ENCODE results near the gene ARHGEF9. TPM values are rescaled to one million over a fixed set of nuclear protein-coding genes. Genes with fewer than 3 reads are reported as not detected.

ARHGEF9 gene
- total and polyA plus RNA-seq, 10 of the 15 experiments (the other 5 are each of a cell fraction or from before 2014, with no cell fraction given): 3.2 to 25.2 (median 14.3) TPM

DNA sequence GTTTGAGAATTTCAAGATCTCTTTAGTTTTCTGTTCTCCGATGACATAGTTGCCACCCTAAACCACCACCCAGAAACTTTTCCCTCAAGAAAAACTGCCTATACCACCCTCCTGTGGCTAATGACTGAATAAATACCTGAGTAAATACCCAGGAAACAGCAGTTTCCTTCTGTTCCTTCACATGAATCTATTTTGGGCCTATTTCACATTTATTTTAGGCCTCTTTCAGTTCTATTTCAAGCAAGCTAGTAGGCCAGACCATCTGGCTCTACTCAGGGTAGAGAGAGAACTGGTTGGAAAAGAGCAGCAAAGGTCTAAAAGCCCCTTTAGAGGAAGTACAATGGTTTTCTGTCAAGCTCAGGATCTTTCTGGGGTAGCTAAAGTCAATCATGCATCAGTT lies 23.4 kb downstream of the ARHGEF9 start:
- FAIRE-seq (peak; percentile 65), ATAC-seq (peak; percentile 81), DNase-seq (ENCODE audit: low read depth, low spot score) (peak; percentile 34)
- Histone ChIP-seq H2AFZ (ENCODE audit: control insufficient read depth, low read depth, low read length) (no peak overlapping the region), H3K9me3 (replicated peaks; ENCODE audit: control insufficient read depth, insufficient read depth, low read length) (no peaks in the 10 kb centered on the region), H3K4me2 (ENCODE audit: control insufficient read depth, insufficient read depth) (peak overlapping the region; percentile 30), H3K27ac (ENCODE audit: control insufficient read depth, insufficient read depth) (no peak overlapping the region), H3K79me2 (ENCODE audit: control insufficient read depth, insufficient read depth, low read length) (no peaks in the 10 kb centered on the region), H3K9ac (ENCODE audit: control insufficient read depth, insufficient read depth, low read length) (no peak overlapping the region), H3K4me3 (no peak overlapping the region), H3K36me3 (ENCODE audit: control insufficient read depth in 2 of 2, insufficient read depth in 2 of 2, low read length in 1 of 2) (no peaks in the 10 kb centered on the region), H3K4me1 (ENCODE audit: control insufficient read depth, insufficient read depth, low read length) (peaks cover 8% of the 10 kb centered on the region; the same call in 1 of the 2 replicates), H4K20me1 (ENCODE audit: control insufficient read depth, insufficient read depth) (no peaks in the 10 kb centered on the region), H3K27me3 (replicated peaks in 1 of 2; ENCODE audit: control insufficient read depth in 2 of 2, insufficient read depth in 2 of 2, low read length in 1 of 2) (no peaks in the 10 kb centered on the region)
- CTCF ChIA-PET: interaction anchor here (0.6 to 2.2 kb wide), 10 partner anchors 9 to 667 kb away, joined by 3 to 10 read pairs (median 3); no protein-coding TSS in a partner anchor
- SMC1A ChIA-PET (ENCODE audit: uncharacterized antibody, unreplicated experiment): interaction anchor here (0.7 to 2.3 kb wide), 9 partner anchors 9 to 245 kb away, joined by 3 to 6 read pairs (median 3); no protein-coding TSS in a partner anchor
- in situ Hi-C loops (cut with MboI): loop anchor here (5.0 kb wide), 1 partner anchor 409 kb away; the partner anchor contains the start of gene SPIN4
- 22% methylated on average over 1 of the region's 1 CpG for WGBS (ENCODE audit: insufficient coverage, insufficient replicate concordance, low lambda C conversion rate, missing lambda C conversion rate)
- RAD21 ChIA-PET (ENCODE audit: unreplicated experiment): interaction anchor here (1.0 to 1.3 kb wide), 2 partner anchors 8 to 32 kb away, joined by 3 to 4 read pairs; no protein-coding TSS in a partner anchor
- BruUV-seq (replicated peaks): no TSS peak
- POLR2A ChIA-PET: interaction anchor here (1.6 kb wide), 1 partner anchor 14 kb away, joined by 6 read pairs; no protein-coding TSS in a partner anchor
- intact Hi-C loops (cut with micrococcal nuclease; ENCODE audit: unreplicated experiment): no loop called here
- no peak for TF ChIP-seq FOXK2 (IDR thresholded peaks at IDR 0.05)
- TF ChIP-seq RELB (IDR thresholded peaks at IDR 0.05; ENCODE audit: low read depth): peak; percentile 36; the same call in 1 of the 2 replicates
- TF ChIP-seq EED (IDR thresholded peaks at IDR 0.05; ENCODE audit: low read depth): peak; percentile 90
- TF ChIP-seq, protein P1, sequence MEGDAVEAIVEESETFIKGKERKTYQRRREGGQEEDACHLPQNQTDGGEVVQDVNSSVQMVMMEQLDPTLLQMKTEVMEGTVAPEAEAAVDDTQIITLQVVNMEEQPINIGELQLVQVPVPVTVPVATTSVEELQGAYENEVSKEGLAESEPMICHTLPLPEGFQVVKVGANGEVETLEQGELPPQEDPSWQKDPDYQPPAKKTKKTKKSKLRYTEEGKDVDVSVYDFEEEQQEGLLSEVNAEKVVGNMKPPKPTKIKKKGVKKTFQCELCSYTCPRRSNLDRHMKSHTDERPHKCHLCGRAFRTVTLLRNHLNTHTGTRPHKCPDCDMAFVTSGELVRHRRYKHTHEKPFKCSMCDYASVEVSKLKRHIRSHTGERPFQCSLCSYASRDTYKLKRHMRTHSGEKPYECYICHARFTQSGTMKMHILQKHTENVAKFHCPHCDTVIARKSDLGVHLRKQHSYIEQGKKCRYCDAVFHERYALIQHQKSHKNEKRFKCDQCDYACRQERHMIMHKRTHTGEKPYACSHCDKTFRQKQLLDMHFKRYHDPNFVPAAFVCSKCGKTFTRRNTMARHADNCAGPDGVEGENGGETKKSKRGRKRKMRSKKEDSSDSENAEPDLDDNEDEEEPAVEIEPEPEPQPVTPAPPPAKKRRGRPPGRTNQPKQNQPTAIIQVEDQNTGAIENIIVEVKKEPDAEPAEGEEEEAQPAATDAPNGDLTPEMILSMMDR (IDR thresholded peaks at IDR 0.05 in 2 of 3, conservative IDR thresholded peaks at IDR 0.05 in 1 of 3; ENCODE audit: control insufficient read depth in 2 of 3, extremely low read depth in 1 of 3, insufficient read depth in 1 of 3, low read depth in 3 of 3, low read length in 3 of 3): peak in 1 of 3 experiments; percentile 27; a peak in 2 of 6 replicates
- TF ChIP-seq MEF2A (IDR thresholded peaks at IDR 0.05; ENCODE audit: insufficient read depth, low read depth, low read length): peak; percentile 100
- peak; percentile 61; the same call in 1 of the 2 replicates for TF ChIP-seq TBL1XR1 (IDR thresholded peaks at IDR 0.05; ENCODE audit: low read depth, low read length)
- TF ChIP-seq RAD51 (IDR thresholded peaks at IDR 0.05): no peak
- peak; percentile 47; the same call in 1 of the 2 replicates for TF ChIP-seq BCL11A (IDR thresholded peaks at IDR 0.05; ENCODE audit: low read depth, low read length)
- TF ChIP-seq RAD21 (IDR thresholded peaks at IDR 0.05; ENCODE audit: insufficient read depth, low read depth, low read length): peak; percentile 62
- TF ChIP-seq SMC3 (IDR thresholded peaks at IDR 0.05; ENCODE audit: borderline replicate concordance, low read length): peak; percentile 18; the same call in 1 of the 2 replicates
- peak; percentile 73; the same call in 1 of the 2 replicates for TF ChIP-seq TCF12 (IDR thresholded peaks at IDR 0.05; ENCODE audit: low read depth, low read length)
- TF ChIP-seq ZBED1 (IDR thresholded peaks at IDR 0.05; ENCODE audit: borderline replicate concordance): peak; percentile 57; the same call in 1 of the 2 replicates
- peak in 1 of 2 experiments; percentile 70; a peak in 1 of 4 replicates for TF ChIP-seq ETV6 (conservative IDR thresholded peaks at IDR 0.05 in 1 of 2, IDR thresholded peaks at IDR 0.05 in 1 of 2; ENCODE audit: borderline replicate concordance in 1 of 2, low read depth in 1 of 2)
- TF ChIP-seq MTA3 (IDR thresholded peaks at IDR 0.05; ENCODE audit: borderline replicate concordance, low read length): peak; percentile 78; the same call in 1 of the 2 replicates
- peak; percentile 74 for TF ChIP-seq ATF2 (IDR thresholded peaks at IDR 0.05; ENCODE audit: low read length)
- peak; percentile 65 for TF ChIP-seq RUNX3 (IDR thresholded peaks at IDR 0.05; ENCODE audit: low read length)
- no peak for TF ChIP-seq NRF1 (conservative IDR thresholded peaks at IDR 0.05; ENCODE audit: low read depth, low read length)
- TF ChIP-seq FOXM1 (IDR thresholded peaks at IDR 0.05; ENCODE audit: low read depth, low read length): peak; percentile 72; the same call in 1 of the 2 replicates
